HepG2 (cell line): ENCODE measurements around the gene TMEM198. TPM values are rescaled to one million over a fixed set of nuclear protein-coding genes. Genes with fewer than 3 reads are reported as not detected.

Experiments used
- ATAC-seq: fragments of 200-7000 bp; cut with Tn5 transposase; 3 replicates; pipeline ENCODE4 v1.9.1; 2020; ENCODE audit warnings: mild to moderate bottlenecking, moderate library complexity
- BruUV-seq: library from RNA; stranded (reverse); fragments of 400-500 nt; replicated peaks from 2 replicates; lab custom pipeline; 2021; lab: Mats Ljungman, UMichigan
- CTCF ChIA-PET: fragments of 300-600 bp; formaldehyde crosslinking; extraction: SDS; loops from one replicate; lab custom pipeline; 2021; ENCODE audit warnings: low total read pairs, inconsistent platforms, low intra/inter-chr PET ratio; lab: Yijun Ruan, JAX
- POLR2A ChIA-PET: fragments of 350-600 bp; sonication (Branson Sonifier 250); formaldehyde crosslinking; loops from one replicate; lab custom pipeline; 2020; ENCODE audit warnings: antibody characterized with exemption, inconsistent platforms; lab: Yijun Ruan, JAX
- DNase-seq: peaks from one replicate; pipeline ENCODE4 v3.0.0-alpha.2; 2015; ENCODE audit warnings: low spot score
- FAIRE-seq: peaks from 3 replicates; lab custom pipeline; 2011; peaks lifted over from hg19 to GRCh38; lab: Jason Lieb, UNC
- H2AFZ ChIP-seq: one replicate; pipeline ENCODE4 v1.6.1; 2011; ENCODE audit warnings: low read length, inconsistent platforms
- H3K27ac ChIP-seq: fragments of 300-600 bp; 3 replicates; pipeline ENCODE4 v1.8.0; 2011; ENCODE audit warnings: mixed run types, mild to moderate bottlenecking, mixed read lengths, low read length, inconsistent platforms; ENCODE audit not compliant: insufficient read depth; ENCODE audit errors: extremely low read length
- H3K27me3 ChIP-seq, 2 experiments: fragments of 200-600 bp in 1 of 2; 2 replicates in 1 of 2; 3 replicates in 1 of 2; pipeline versions ENCODE4 v1.6.0 to v1.8.0; 2011; ENCODE audit warnings: low read length in 2 of 2, mild to moderate bottlenecking in 2 of 2, moderate library complexity in 2 of 2, inconsistent platforms in 1 of 2; ENCODE audit not compliant: insufficient read depth in 2 of 2, control insufficient read depth in 1 of 2
- H3K36me3 ChIP-seq, 2 experiments: fragments of 200-600 bp in 1 of 2; replicated peaks in 1 of 2; 2 replicates in 1 of 2; 3 replicates in 1 of 2; pipeline versions ENCODE4 v1.5.1 to v1.8.0; 2011; ENCODE audit warnings: low read length in 2 of 2, inconsistent platforms in 1 of 2; ENCODE audit not compliant: insufficient read depth in 2 of 2, control insufficient read depth in 1 of 2
- H3K4me1 ChIP-seq: 2 replicates; pipeline ENCODE4 v1.5.1; 2012; ENCODE audit warnings: low read length, inconsistent platforms; ENCODE audit not compliant: insufficient read depth
- H3K4me2 ChIP-seq: 2 replicates; pipeline ENCODE4 v1.6.0; 2011; ENCODE audit warnings: low read depth, low read length, inconsistent platforms
- H3K4me3 ChIP-seq, 3 experiments: fragments of 200-600 bp in 1 of 3; sonication (generic), shearing (Covaris generic) in 1 of 3; replicated peaks in 1 of 3; 2 replicates each; pipeline ENCODE4 v1.5.1; 2011 to 2016; ENCODE audit warnings: low read length in 3 of 3, inconsistent platforms in 2 of 3, low read depth in 2 of 3, mild to moderate bottlenecking in 2 of 3, control low read depth in 1 of 3, mixed read lengths in 1 of 3; ENCODE audit not compliant: insufficient read depth in 1 of 3
- H3K79me2 ChIP-seq: one replicate; pipeline ENCODE4 v1.6.1; 2011; ENCODE audit warnings: low read length, inconsistent platforms; ENCODE audit not compliant: insufficient read depth
- H3K9ac ChIP-seq: 2 replicates; pipeline ENCODE4 v1.6.0; 2011; ENCODE audit warnings: mild to moderate bottlenecking, low read depth, low read length, inconsistent platforms; ENCODE audit not compliant: insufficient read depth
- H3K9me3 ChIP-seq: 2 replicates; pipeline ENCODE4 v1.5.1; 2012; ENCODE audit warnings: mild to moderate bottlenecking, low read length
- H4K20me1 ChIP-seq: 2 replicates; pipeline ENCODE4 v1.6.0; 2011; ENCODE audit warnings: inconsistent platforms, mild to moderate bottlenecking, low read length, moderate library complexity; ENCODE audit not compliant: insufficient read depth
- AHR ChIP-seq: IDR thresholded peaks from 2 replicates; pipeline ENCODE4 v1.6.1; 2018; ENCODE audit warnings: missing genetic modification reagents, missing compliant biosample characterization
- HOXA9 ChIP-seq: sonication (generic); formaldehyde crosslinking; IDR thresholded peaks from 2 replicates; pipeline ENCODE4 v1.8.1; 2022; ENCODE audit warnings: missing genetic modification reagents, mild to moderate bottlenecking, moderate library complexity, borderline replicate concordance
- KLF13 ChIP-seq: sonication (generic); formaldehyde crosslinking; IDR thresholded peaks from 2 replicates; pipeline ENCODE4 v1.4.0; 2020; ENCODE audit warnings: mild to moderate bottlenecking, missing genetic modification reagents
- NR2C2 ChIP-seq: sonication (generic); formaldehyde crosslinking; IDR thresholded peaks from 2 replicates; pipeline ENCODE4 v1.4.0; 2020; ENCODE audit warnings: missing genetic modification reagents, mild to moderate bottlenecking, moderate library complexity, borderline replicate concordance
- RBFOX2 ChIP-seq: fragments of 200-400 bp; formaldehyde crosslinking; IDR thresholded peaks from 2 replicates; pipeline ENCODE4 v1.6.1; 2017; ENCODE audit warnings: low read depth, mild to moderate bottlenecking, low read length
- SMYD3 ChIP-seq: sonication (generic); formaldehyde crosslinking; IDR thresholded peaks from 2 replicates; pipeline ENCODE4 v1.8.1; 2023; ENCODE audit warnings: mild to moderate bottlenecking, missing genetic modification reagents
- ZFP82 ChIP-seq: sonication (generic); formaldehyde crosslinking; IDR thresholded peaks from 2 replicates; pipeline ENCODE4 v1.5.1; 2020; ENCODE audit warnings: mild to moderate bottlenecking, missing genetic modification reagents, borderline replicate concordance
- ZNF629 ChIP-seq: sonication (generic); formaldehyde crosslinking; conservative IDR thresholded peaks from 2 replicates; pipeline ENCODE4 v1.5.0; 2020; ENCODE audit warnings: missing genetic modification reagents
- ZNF780A ChIP-seq: sonication (generic); formaldehyde crosslinking; IDR thresholded peaks from 2 replicates; pipeline ENCODE4 v1.8.0; 2022; ENCODE audit warnings: mild to moderate bottlenecking, missing genetic modification reagents, moderate library complexity
- WGBS: methylation state at CpG from one replicate; pipeline ENCODE4 v1.1.6; 2017; ENCODE audit warnings: low lambda C conversion rate; 5-methylcytosine and 5-hydroxymethylcytosine counted together
- in situ Hi-C: cut with HindIII; loops from 2 replicates; pipeline ENCODE4 v1.10.0; 2017; ENCODE audit warnings: low pct_unique_long_range_greater_than_20kb; ENCODE audit not compliant: extremely low pct_ligation_motif_present
- intact Hi-C: fragments of 100-400 bp; cut with micrococcal nuclease; formaldehyde crosslinking; loops from one replicate; pipeline ENCODE4 v1.10.0; 2022; ENCODE audit not compliant: unreplicated experiment
- polyA plus RNA-seq, 8 experiments: library from polyadenylated mRNA; depleted of rRNA in 3 of 8; stranded (reverse) in 7 of 8; unstranded in 1 of 8; fragments of >200 nt; fragmentation: Illumina TruSeq in 4 of 8; extraction: Trizol in 4 of 8; gene quantifications; 2 replicates each; pipeline versions ENCODE4 v1.2.1 to v1.2.3, GENCODE V29; 2011 to 2016; ENCODE audit warnings: low read depth in 4 of 8, missing spikeins in 1 of 8, mixed read lengths in 1 of 8; ENCODE audit not compliant: insufficient read depth in 1 of 8
- total RNA-seq, 5 experiments: library from RNA; depleted of rRNA; stranded (reverse); fragments of >200 nt; fragmentation: Illumina TruSeq; extraction: Trizol; gene quantifications; 2 replicates each; pipeline ENCODE4 v1.2.3, GENCODE V29; 2016; ENCODE audit warnings: low read depth in 1 of 5
- TF ChIP-seq, protein P1 (sequence below): sonication (generic); formaldehyde crosslinking; IDR thresholded peaks from 2 replicates; pipeline ENCODE4 v1.4.0; 2020; ENCODE audit warnings: missing genetic modification reagents, borderline replicate concordance
- TF ChIP-seq, protein P2 (sequence below): sonication (generic); formaldehyde crosslinking; IDR thresholded peaks from 2 replicates; pipeline ENCODE4 v1.8.1; 2023; ENCODE audit warnings: missing genetic modification reagents, mild to moderate bottlenecking, borderline replicate concordance
- TF ChIP-seq, protein P3 (sequence below): sonication (generic); formaldehyde crosslinking; IDR thresholded peaks from 2 replicates; pipeline ENCODE4 v1.5.1; 2020; ENCODE audit warnings: mild to moderate bottlenecking, missing genetic modification reagents, borderline replicate concordance
- TF ChIP-seq, protein P4 (sequence below): sonication (generic); formaldehyde crosslinking; IDR thresholded peaks from 2 replicates; pipeline ENCODE4 v1.5.0; 2020; ENCODE audit warnings: mild to moderate bottlenecking, low read depth, missing genetic modification reagents, borderline replicate concordance
- TF ChIP-seq, protein P5 (sequence below), 2 experiments: sonication (generic) in 1 of 2; formaldehyde crosslinking in 1 of 2; IDR thresholded peaks; 2 replicates each; pipeline versions ENCODE4 v1.5.1 to v1.6.1; 2011 to 2020; ENCODE audit warnings: borderline replicate concordance in 1 of 2, low read depth in 1 of 2, low read length in 1 of 2, mild to moderate bottlenecking in 1 of 2, missing genetic modification reagents in 1 of 2, moderate library complexity in 1 of 2
- TF ChIP-seq, protein P6 (sequence below): sonication (generic); formaldehyde crosslinking; IDR thresholded peaks from 2 replicates; pipeline ENCODE4 v1.8.0; 2022; ENCODE audit warnings: mild to moderate bottlenecking, missing genetic modification reagents, borderline replicate concordance

TMEM198 gene
- total and polyA plus RNA-seq, 2 of the 13 experiments (the other 11 are each of a cell fraction or from before 2014, with no cell fraction given) = 17.3 to 23.5 TPM

DNA sequence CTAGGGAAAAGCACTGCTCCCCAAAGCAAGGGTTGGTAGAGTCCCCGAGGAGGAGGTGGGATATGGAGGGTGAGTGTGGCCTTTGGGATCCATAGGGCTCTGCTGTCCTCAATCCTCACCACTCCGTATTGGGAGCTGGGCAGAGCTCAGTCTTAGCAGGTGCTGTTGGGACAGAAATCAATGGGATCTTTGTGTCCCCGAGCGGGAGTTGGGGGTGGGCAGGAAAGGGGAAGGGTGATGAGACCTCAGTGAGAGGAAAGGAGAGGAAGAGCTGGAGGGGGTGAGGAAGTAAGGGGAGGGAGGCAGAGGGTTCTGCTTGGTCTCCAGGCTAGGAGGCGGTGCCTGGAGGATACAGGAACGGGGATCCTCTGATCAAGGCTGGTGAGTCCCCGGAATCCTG, 26.9 kb upstream of the TMEM198 start:
- H4K20me1 ChIP-seq = peaks cover 11% of the 10 kb centered on the region; the same call in 1 of the 2 replicates
- no peaks in the 10 kb centered on the region for H3K36me3 ChIP-seq
- no peak for FAIRE-seq
- H3K9ac ChIP-seq = no peak overlapping the region
- no peak overlapping the region for H3K27ac ChIP-seq
- WGBS = under 1% methylated on average over 7 of the region's 7 CpGs
- in situ Hi-C loops (no loop called here), intact Hi-C loops (no loop called here)
- ATAC-seq = no peak
- peaks cover 38% of the 10 kb centered on the region; the same call in 1 of the 2 replicates for H3K4me1 ChIP-seq
- POLR2A ChIA-PET = interaction anchor here (0.7 kb wide), 1 partner anchor 13 kb away, joined by 4 read pairs; no protein-coding TSS in a partner anchor
- DNase-seq = no peak
- H3K4me3 ChIP-seq = no peak overlapping the region
- H3K4me2 ChIP-seq = no peak overlapping the region
- H3K79me2 ChIP-seq = no peaks in the 10 kb centered on the region
- H2AFZ ChIP-seq = no peak overlapping the region
- BruUV-seq = no TSS peak
- CTCF ChIA-PET = no interaction called here
- TF ChIP-seq, protein P1, sequence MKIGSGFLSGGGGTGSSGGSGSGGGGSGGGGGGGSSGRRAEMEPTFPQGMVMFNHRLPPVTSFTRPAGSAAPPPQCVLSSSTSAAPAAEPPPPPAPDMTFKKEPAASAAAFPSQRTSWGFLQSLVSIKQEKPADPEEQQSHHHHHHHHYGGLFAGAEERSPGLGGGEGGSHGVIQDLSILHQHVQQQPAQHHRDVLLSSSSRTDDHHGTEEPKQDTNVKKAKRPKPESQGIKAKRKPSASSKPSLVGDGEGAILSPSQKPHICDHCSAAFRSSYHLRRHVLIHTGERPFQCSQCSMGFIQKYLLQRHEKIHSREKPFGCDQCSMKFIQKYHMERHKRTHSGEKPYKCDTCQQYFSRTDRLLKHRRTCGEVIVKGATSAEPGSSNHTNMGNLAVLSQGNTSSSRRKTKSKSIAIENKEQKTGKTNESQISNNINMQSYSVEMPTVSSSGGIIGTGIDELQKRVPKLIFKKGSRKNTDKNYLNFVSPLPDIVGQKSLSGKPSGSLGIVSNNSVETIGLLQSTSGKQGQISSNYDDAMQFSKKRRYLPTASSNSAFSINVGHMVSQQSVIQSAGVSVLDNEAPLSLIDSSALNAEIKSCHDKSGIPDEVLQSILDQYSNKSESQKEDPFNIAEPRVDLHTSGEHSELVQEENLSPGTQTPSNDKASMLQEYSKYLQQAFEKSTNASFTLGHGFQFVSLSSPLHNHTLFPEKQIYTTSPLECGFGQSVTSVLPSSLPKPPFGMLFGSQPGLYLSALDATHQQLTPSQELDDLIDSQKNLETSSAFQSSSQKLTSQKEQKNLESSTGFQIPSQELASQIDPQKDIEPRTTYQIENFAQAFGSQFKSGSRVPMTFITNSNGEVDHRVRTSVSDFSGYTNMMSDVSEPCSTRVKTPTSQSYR (CRISPR knock-in tag) = no peak
- TF ChIP-seq, protein P2, sequence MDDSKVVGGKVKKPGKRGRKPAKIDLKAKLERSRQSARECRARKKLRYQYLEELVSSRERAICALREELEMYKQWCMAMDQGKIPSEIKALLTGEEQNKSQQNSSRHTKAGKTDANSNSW (CRISPR knock-in tag) = no peak
- no peak for TF ChIP-seq NR2C2
- TF ChIP-seq SMYD3 (CRISPR knock-in tag) = no peak
- TF ChIP-seq, protein P3, sequence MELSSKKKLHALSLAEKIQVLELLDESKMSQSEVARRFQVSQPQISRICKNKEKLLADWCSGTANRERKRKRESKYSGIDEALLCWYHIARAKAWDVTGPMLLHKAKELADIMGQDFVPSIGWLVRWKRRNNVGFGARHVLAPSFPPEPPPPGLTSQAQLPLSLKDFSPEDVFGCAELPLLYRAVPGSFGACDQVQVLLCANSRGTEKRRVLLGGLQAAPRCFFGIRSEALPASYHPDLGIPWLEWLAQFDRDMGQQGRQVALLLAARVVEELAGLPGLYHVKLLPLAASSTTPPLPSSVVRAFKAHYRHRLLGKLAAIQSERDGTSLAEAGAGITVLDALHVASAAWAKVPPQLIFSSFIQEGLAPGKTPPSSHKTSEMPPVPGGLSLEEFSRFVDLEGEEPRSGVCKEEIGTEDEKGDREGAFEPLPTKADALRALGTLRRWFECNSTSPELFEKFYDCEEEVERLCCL (CRISPR knock-in tag) = no peak
- TF ChIP-seq RBFOX2 = no peak
- TF ChIP-seq, protein P4, sequence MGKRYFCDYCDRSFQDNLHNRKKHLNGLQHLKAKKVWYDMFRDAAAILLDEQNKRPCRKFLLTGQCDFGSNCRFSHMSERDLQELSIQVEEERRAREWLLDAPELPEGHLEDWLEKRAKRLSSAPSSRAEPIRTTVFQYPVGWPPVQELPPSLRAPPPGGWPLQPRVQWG (CRISPR knock-in tag) = no peak
- TF ChIP-seq AHR (CRISPR knock-in tag) = no peak
- no peak for TF ChIP-seq KLF13
- TF ChIP-seq, protein P5, sequence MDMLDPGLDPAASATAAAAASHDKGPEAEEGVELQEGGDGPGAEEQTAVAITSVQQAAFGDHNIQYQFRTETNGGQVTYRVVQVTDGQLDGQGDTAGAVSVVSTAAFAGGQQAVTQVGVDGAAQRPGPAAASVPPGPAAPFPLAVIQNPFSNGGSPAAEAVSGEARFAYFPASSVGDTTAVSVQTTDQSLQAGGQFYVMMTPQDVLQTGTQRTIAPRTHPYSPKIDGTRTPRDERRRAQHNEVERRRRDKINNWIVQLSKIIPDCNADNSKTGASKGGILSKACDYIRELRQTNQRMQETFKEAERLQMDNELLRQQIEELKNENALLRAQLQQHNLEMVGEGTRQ (IDR thresholded peaks at IDR 0.05; ENCODE audit: low read depth, low read length) = no peak
- TF ChIP-seq, protein P5 (CRISPR knock-in tag; IDR thresholded peaks at IDR 0.05; ENCODE audit: borderline replicate concordance) = no peak
- no peak for TF ChIP-seq ZFP82
- TF ChIP-seq, protein P6, sequence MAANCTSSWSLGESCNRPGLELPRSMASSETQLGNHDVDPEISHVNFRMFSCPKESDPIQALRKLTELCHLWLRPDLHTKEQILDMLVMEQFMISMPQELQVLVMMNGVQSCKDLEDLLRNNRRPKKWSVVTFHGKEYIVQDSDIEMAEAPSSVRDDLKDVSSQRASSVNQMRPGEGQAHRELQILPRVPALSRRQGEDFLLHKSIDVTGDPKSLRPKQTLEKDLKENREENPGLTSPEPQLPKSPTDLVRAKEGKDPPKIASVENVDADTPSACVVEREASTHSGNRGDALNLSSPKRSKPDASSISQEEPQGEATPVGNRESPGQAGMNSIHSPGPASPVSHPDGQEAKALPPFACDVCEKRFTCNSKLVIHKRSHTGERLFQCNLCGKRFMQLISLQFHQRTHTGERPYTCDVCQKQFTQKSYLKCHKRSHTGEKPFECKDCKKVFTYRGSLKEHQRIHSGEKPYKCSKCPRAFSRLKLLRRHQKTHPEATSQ (CRISPR knock-in tag) = no peak
- no peak for TF ChIP-seq HOXA9 (CRISPR knock-in tag)
- no peak for TF ChIP-seq ZNF629
- TF ChIP-seq ZNF780A (CRISPR knock-in tag) = no peak
- peaks cover 33 to 97% of the 10 kb centered on the region in 2 experiments for H3K27me3 ChIP-seq
- H3K9me3 ChIP-seq = no peaks in the 10 kb centered on the region
